22Rv1 (cell line): ENCODE results near the gene QPCTL.

Experiments
- CTCF ChIP-seq: fragments of 450-650 bp; IDR thresholded peaks from 2 replicates; pipeline ENCODE4 v1.5.1; 2017; ENCODE audit warnings: mild to moderate bottlenecking
- ZFX ChIP-seq: fragments of 450-650 bp; IDR thresholded peaks from 2 replicates; pipeline ENCODE4 v1.6.1; 2017; ENCODE audit warnings: antibody characterized with exemption, borderline replicate concordance

- TF ChIP-seq CTCF = no peak
- no peak for TF ChIP-seq ZFX
These were observed 37.4 kb downstream of the QPCTL start for GRCh38 chr19:45729800-45730290.
